B cell (primary cell): ENCODE results near the gene PACSIN1. TPM values are rescaled to one million over a fixed set of nuclear protein-coding genes. Genes with fewer than 3 reads are reported as not detected.

ENCODE experiments used
- ATAC-seq: fragments of 200-7000 bp; cut with Tn5 transposase; one replicate; pipeline ENCODE4 v1.10.0; 2021; ENCODE audit warnings: low read depth, mild to moderate bottlenecking, moderate number of reproducible peaks, moderate library complexity
- CTCF ChIA-PET: fragments of 350-600 bp; sonication (Branson Sonifier 250); formaldehyde crosslinking; loops from one replicate; lab custom pipeline; 2021; ENCODE audit warnings: antibody characterized with exemption, inconsistent platforms; lab: Charles Lee
- POLR2A ChIA-PET: fragments of 350-600 bp; sonication (Branson Sonifier 250); formaldehyde crosslinking; loops from one replicate; lab custom pipeline; 2021; ENCODE audit warnings: antibody characterized with exemption; lab: Charles Lee
- DNase-seq: peaks from one replicate; pipeline ENCODE4 v3.0.0; 2013
- H2AFZ ChIP-seq: 2 replicates; pipeline ENCODE4 v1.6.1; 2012; ENCODE audit warnings: mild to moderate bottlenecking, low read depth, low read length; ENCODE audit not compliant: insufficient read depth, poor library complexity, severe bottlenecking
- H3K27ac ChIP-seq, 2 donors: 1 replicate in 1 of 2; 2 replicates in 1 of 2; pipeline ENCODE4 v1.5.1; 2012 to 2013; ENCODE audit warnings: low read length in 2 of 2, mild to moderate bottlenecking in 2 of 2, moderate library complexity in 1 of 2
- H3K27me3 ChIP-seq, 4 experiments: fragments of 200-600 bp in 1 of 4; sonication (generic) in 1 of 4; replicated peaks in 1 of 4; 1 replicate in 2 of 4; 2 replicates in 2 of 4; pipeline versions ENCODE4 v1.6.1 to v1.7.0; 2013 to 2016; ENCODE audit warnings: low read length in 3 of 4, mild to moderate bottlenecking in 2 of 4, mixed read lengths in 1 of 4, moderate library complexity in 1 of 4; ENCODE audit not compliant: insufficient read depth in 4 of 4, control insufficient read depth in 3 of 4; ENCODE audit errors: control extremely low read depth in 1 of 4
- H3K36me3 ChIP-seq, 2 experiments: replicated peaks in 1 of 2; 1 replicate in 1 of 2; 2 replicates in 1 of 2; pipeline versions ENCODE4 v1.6.1 to v1.7.1; 2013; ENCODE audit warnings: low read length in 1 of 2; ENCODE audit not compliant: insufficient read depth in 2 of 2, control insufficient read depth in 1 of 2; ENCODE audit errors: control extremely low read depth in 1 of 2, extremely low read depth in 1 of 2
- H3K4me1 ChIP-seq, 2 donors: fragments of 200-600 bp in 1 of 2; sonication (generic) in 1 of 2; 1 replicate in 1 of 2; 2 replicates in 1 of 2; pipeline versions ENCODE4 v1.5.1 to v1.6.1; 2013 to 2017; ENCODE audit warnings: low read length in 2 of 2; ENCODE audit not compliant: control insufficient read depth in 2 of 2, insufficient read depth in 2 of 2
- H3K4me2 ChIP-seq: replicated peaks from 2 replicates; pipeline ENCODE3; 2012; ENCODE audit warnings: mild to moderate bottlenecking, low read depth, low read length; ENCODE audit not compliant: poor library complexity, severe bottlenecking
- H3K4me3 ChIP-seq, 5 experiments: fragments of 200-600 bp in 1 of 5; sonication (generic) in 1 of 5; 1 replicate in 3 of 5; 2 replicates in 2 of 5; pipeline versions ENCODE4 v1.5.1 to v1.7.0; 2011 to 2016; ENCODE audit warnings: low read length in 4 of 5, mild to moderate bottlenecking in 4 of 5, low read depth in 2 of 5, control low read depth in 1 of 5, moderate library complexity in 1 of 5; ENCODE audit not compliant: insufficient read depth in 1 of 5; ENCODE audit errors: control extremely low read depth in 1 of 5, extremely low read depth in 1 of 5
- H3K79me2 ChIP-seq: fragments of 200-600 bp; sonication (generic); one replicate; pipeline ENCODE4 v1.6.0; 2016; ENCODE audit warnings: low read length; ENCODE audit not compliant: control insufficient read depth, insufficient read depth
- H3K9ac ChIP-seq: fragments of 200-600 bp; sonication (generic); 2 replicates; pipeline ENCODE4 v1.6.1; 2017; ENCODE audit warnings: mild to moderate bottlenecking, low read length, moderate library complexity
- H3K9me3 ChIP-seq, 3 donors: one replicate each; pipeline versions ENCODE4 v1.6.1 to v1.7.1; 2013; ENCODE audit warnings: low read length in 2 of 3; ENCODE audit not compliant: control insufficient read depth in 2 of 3, insufficient read depth in 1 of 3; ENCODE audit errors: control extremely low read depth in 1 of 3
- H4K20me1 ChIP-seq: 2 replicates; pipeline ENCODE4 v1.6.0; 2012; ENCODE audit warnings: mild to moderate bottlenecking, low read length; ENCODE audit not compliant: insufficient read depth, control insufficient read depth, poor library complexity, severe bottlenecking
- H3K27ac Mint-ChIP-seq: one replicate; pipeline ENCODE4 v1.8.0; 2021; ENCODE audit warnings: mixed read lengths
- H3K27me3 Mint-ChIP-seq: one replicate; pipeline ENCODE4 v1.8.0; 2021; ENCODE audit warnings: mixed read lengths
- H3K4me1 Mint-ChIP-seq: one replicate; pipeline ENCODE4 v1.8.0; 2021; ENCODE audit warnings: mixed read lengths
- H3K4me3 Mint-ChIP-seq: one replicate; pipeline ENCODE4 v1.8.0; 2021; ENCODE audit warnings: mixed read lengths
- H3K9me3 Mint-ChIP-seq: one replicate; pipeline ENCODE4 v1.8.0; 2022; ENCODE audit warnings: mixed read lengths; ENCODE audit not compliant: insufficient read depth
- CTCF ChIP-seq: fragments of 200-600 bp; IDR thresholded peaks from one replicate; pipeline ENCODE4 v1.8.0; 2022; ENCODE audit warnings: antibody characterized with exemption, mild to moderate bottlenecking
- EZH2 ChIP-seq: IDR thresholded peaks from 2 replicates; pipeline ENCODE4 v1.6.1; 2012; ENCODE audit warnings: borderline replicate concordance, low read depth, mild to moderate bottlenecking, moderate library complexity, low read length; ENCODE audit not compliant: insufficient read depth, poor library complexity, severe bottlenecking
- WGBS: methylation state at CpG from one replicate; pipeline ENCODE4 v1.1.5; 2013; ENCODE audit warnings: missing lambda C conversion rate; ENCODE audit not compliant: insufficient coverage; 5-methylcytosine and 5-hydroxymethylcytosine counted together
- intact Hi-C: fragments of 100-400 bp; cut with micrococcal nuclease; formaldehyde crosslinking; loops from one replicate; pipeline ENCODE4 v1.10.0; 2022
- polyA plus RNA-seq: library from polyadenylated mRNA; depleted of rRNA; stranded (reverse); fragments of >200 nt; gene quantifications from 2 replicates; pipeline ENCODE4 v1.2.3, GENCODE V29; 2012
- total RNA-seq, 2 donors: library from RNA; stranded (reverse); fragments of 120-200 nt in 1 of 2; gene quantifications; 1 replicate in 1 of 2; 2 replicates in 1 of 2; pipeline versions ENCODE4 v1.2.3 to v1.2.4, GENCODE V29; 2013 to 2022

PACSIN1 gene
- total and polyA plus RNA-seq, 2 donors (not counting 1 experiment from before 2014, with no cell fraction given), result 0.18 to 0.20 TPM

- Histone ChIP-seq H3K4me3 (no peak overlapping the region), H3K9ac (no peak overlapping the region), H3K36me3 (no peaks in the 10 kb centered on the region), H3K4me1 (peaks cover 3 to 5% of the 10 kb centered on the region in 2 donors), H3K27me3 (no peaks in the 10 kb centered on the region), H2AFZ (no peak overlapping the region), H3K4me2 (no peak overlapping the region), H3K27ac (no peak overlapping the region), H4K20me1 (no peaks in the 10 kb centered on the region), H3K9me3 (peaks cover 0 to 5% (median 0%) of the 10 kb centered on the region in 3 donors), H3K79me2 (no peaks in the 10 kb centered on the region)
- ChIA-PET CTCF (interaction anchor here (1.2 kb wide), 1 partner anchor 702 kb away, joined by 3 read pairs; no protein-coding TSS in a partner anchor), POLR2A (no interaction called here)
- Mint-ChIP-seq H3K4me1 (peaks cover 5% of the 10 kb centered on the region), H3K9me3 (peaks cover 4% of the 10 kb centered on the region), H3K27me3 (no peaks in the 10 kb centered on the region), H3K4me3 (no peak overlapping the region), H3K27ac (no peak overlapping the region)
- no CpG with 5 or more reads among the region's 1 CpG for WGBS
- no peak for ATAC-seq
- intact Hi-C loops, result no loop called here
- DNase-seq, result no peak
- TF ChIP-seq EZH2, result no peak
- no peak for TF ChIP-seq CTCF
Observed at GRCh38 chr6:34437644-34437970, 28.3 kb upstream of the PACSIN1 start.

- peaks cover 4% of the 10 kb centered on the region for H3K9me3 Mint-ChIP-seq
- TF ChIP-seq EZH2, result no peak
- TF ChIP-seq CTCF, result no peak
- no peak overlapping the region for H3K27ac Mint-ChIP-seq
Observed at GRCh38 chr6:34438705-34439104, 27.2 kb upstream of the PACSIN1 start.

More at GRCh38 chr6:34438705-34439104, 27.2 kb upstream of the PACSIN1 start:
- Histone ChIP-seq H3K4me2 (no peak overlapping the region), H3K27ac (no peak overlapping the region), H3K4me3 (no peak overlapping the region), H3K79me2 (no peaks in the 10 kb centered on the region), H3K9me3 (peaks cover 0 to 5% (median 0%) of the 10 kb centered on the region in 3 donors), H3K9ac (no peak overlapping the region), H3K36me3 (no peaks in the 10 kb centered on the region), H3K27me3 (no peaks in the 10 kb centered on the region), H4K20me1 (no peaks in the 10 kb centered on the region), H2AFZ (no peak overlapping the region), H3K4me1 (peaks cover 3 to 5% of the 10 kb centered on the region in 2 donors)
- intact Hi-C loops, result no loop called here
- WGBS, result 86% methylated on average over 1 of the region's 4 CpGs
- Mint-ChIP-seq H3K27me3 (no peaks in the 10 kb centered on the region), H3K4me1 (peaks cover 5% of the 10 kb centered on the region), H3K4me3 (no peak overlapping the region)
- ATAC-seq (no peak), DNase-seq (no peak)
- CTCF ChIA-PET, result no interaction called here
- POLR2A ChIA-PET, result interaction anchor here (0.6 kb wide), 1 partner anchor 14 kb away, joined by 4 read pairs; no protein-coding TSS in a partner anchor
